ENCODE results near the gene SEMA7A. TPM values are rescaled to one million over a fixed set of nuclear protein-coding genes. Genes with fewer than 3 reads are reported as not detected.

The SEMA7A gene
- total and polyA plus RNA-seq, 11 donors, result 0.53 to 7.5 (median 1.8) TPM

GRCh38 chr15:74397239-74398068 is 36.3 kb downstream of the SEMA7A start:
- WGBS, 4 donors, result 90 to 98% (median 96%) methylated on average over 6 of the region's 6 CpGs
- intact Hi-C loops (cut with DNase I), result no loop called here
- TF ChIP-seq POLR2A (IDR thresholded peaks at IDR 0.05), result no peak
- TF ChIP-seq, protein P1, sequence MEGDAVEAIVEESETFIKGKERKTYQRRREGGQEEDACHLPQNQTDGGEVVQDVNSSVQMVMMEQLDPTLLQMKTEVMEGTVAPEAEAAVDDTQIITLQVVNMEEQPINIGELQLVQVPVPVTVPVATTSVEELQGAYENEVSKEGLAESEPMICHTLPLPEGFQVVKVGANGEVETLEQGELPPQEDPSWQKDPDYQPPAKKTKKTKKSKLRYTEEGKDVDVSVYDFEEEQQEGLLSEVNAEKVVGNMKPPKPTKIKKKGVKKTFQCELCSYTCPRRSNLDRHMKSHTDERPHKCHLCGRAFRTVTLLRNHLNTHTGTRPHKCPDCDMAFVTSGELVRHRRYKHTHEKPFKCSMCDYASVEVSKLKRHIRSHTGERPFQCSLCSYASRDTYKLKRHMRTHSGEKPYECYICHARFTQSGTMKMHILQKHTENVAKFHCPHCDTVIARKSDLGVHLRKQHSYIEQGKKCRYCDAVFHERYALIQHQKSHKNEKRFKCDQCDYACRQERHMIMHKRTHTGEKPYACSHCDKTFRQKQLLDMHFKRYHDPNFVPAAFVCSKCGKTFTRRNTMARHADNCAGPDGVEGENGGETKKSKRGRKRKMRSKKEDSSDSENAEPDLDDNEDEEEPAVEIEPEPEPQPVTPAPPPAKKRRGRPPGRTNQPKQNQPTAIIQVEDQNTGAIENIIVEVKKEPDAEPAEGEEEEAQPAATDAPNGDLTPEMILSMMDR (IDR thresholded peaks at IDR 0.05), result no peak
- Histone ChIP-seq H3K36me3 (no peaks in the 10 kb centered on the region), H3K4me1 (peaks cover 0 to 32% (median 0%) of the 10 kb centered on the region in 12 donors), H3K27me3 (no peaks in the 10 kb centered on the region), H3K9me3 (no peaks in the 10 kb centered on the region), H3K4me3 (no peak overlapping the region), H3K27ac (no peak overlapping the region)
- DNase-seq, result no peak
- ATAC-seq, result no peak

- 73 to 90% (median 77%) methylated on average over 2 to 9 of the region's 9 CpGs for WGBS, 4 donors
- DNase-seq, result no peak
- no peaks in the 10 kb centered on the region for H3K27me3 ChIP-seq
- TF ChIP-seq, protein P1 (IDR thresholded peaks at IDR 0.05), result no peak
- no peak for TF ChIP-seq POLR2A (IDR thresholded peaks at IDR 0.05)
- intact Hi-C loops (cut with DNase I), result no loop called here
- H3K9me3 ChIP-seq, result no peaks in the 10 kb centered on the region
- no peak for ATAC-seq
- H3K4me3 ChIP-seq, result no peak overlapping the region
- no peaks in the 10 kb centered on the region for H3K36me3 ChIP-seq
- H3K4me1 ChIP-seq, result peaks cover 0 to 24% (median 0%) of the 10 kb centered on the region in 12 donors
- H3K27ac ChIP-seq, result no peak overlapping the region
These were observed 37.1 kb downstream of the SEMA7A start for GRCh38 chr15:74396445-74397238.

- ATAC-seq, result no peak
- H3K4me1 ChIP-seq, result peaks cover 0 to 20% (median 0%) of the 10 kb centered on the region in 12 donors
- no peaks in the 10 kb centered on the region for H3K36me3 ChIP-seq
- no peaks in the 10 kb centered on the region for H3K9me3 ChIP-seq
- H3K27me3 ChIP-seq, result no peaks in the 10 kb centered on the region
- no peak for DNase-seq
- WGBS, 4 donors, result 91 to 93% (median 91%) methylated on average over 7 to 10 of the region's 10 CpGs
- no peak for TF ChIP-seq POLR2A (IDR thresholded peaks at IDR 0.05)
- TF ChIP-seq, protein P1 (IDR thresholded peaks at IDR 0.05), result no peak
- intact Hi-C loops (cut with DNase I), result no loop called here
- H3K4me3 ChIP-seq, result no peak overlapping the region
- H3K27ac ChIP-seq, result no peak overlapping the region
These were observed 37.7 kb downstream of the SEMA7A start for GRCh38 chr15:74396146-74396438.
